Mucosa of rectum (tissue), 2 donors: Measurements from ENCODE around the gene TBC1D19.
A peak's percentile ranks its signal among the peaks of the same experiment; 100 is the strongest.
"Not testable (repeated sequence)": the region's sequence is repeated elsewhere in the genome, so short reads cannot be mapped to it uniquely, and the experiment has no call there.

Experiments
- H3K27ac ChIP-seq, 2 donors: one replicate each; pipeline ENCODE4 v1.7.0; 2013; ENCODE audit warnings: inconsistent platforms in 2 of 2, low read depth in 2 of 2, low read length in 2 of 2
- H3K27me3 ChIP-seq, 2 donors: one replicate each; pipeline ENCODE4 v1.7.0; 2013; ENCODE audit warnings: low read length in 2 of 2; ENCODE audit not compliant: control insufficient read depth in 2 of 2, insufficient read depth in 2 of 2
- H3K36me3 ChIP-seq, 2 donors: one replicate each; pipeline ENCODE4 v1.7.0; 2013; ENCODE audit warnings: low read length in 2 of 2; ENCODE audit not compliant: control insufficient read depth in 2 of 2, insufficient read depth in 2 of 2
- H3K4me1 ChIP-seq, 2 donors: one replicate each; pipeline ENCODE4 v1.7.0; 2013; ENCODE audit warnings: low read length in 2 of 2, mild to moderate bottlenecking in 1 of 2; ENCODE audit not compliant: control insufficient read depth in 2 of 2, insufficient read depth in 2 of 2
- H3K4me3 ChIP-seq, 2 donors: one replicate each; pipeline ENCODE4 v1.7.0; 2013; ENCODE audit warnings: low read length in 2 of 2
- H3K9ac ChIP-seq, 2 donors: one replicate each; pipeline ENCODE4 v1.7.0; 2013; ENCODE audit warnings: low read length in 2 of 2, low read depth in 1 of 2, mild to moderate bottlenecking in 1 of 2
- H3K9me3 ChIP-seq, 2 donors: one replicate each; pipeline ENCODE4 v1.7.0; 2013; ENCODE audit warnings: low read length in 2 of 2; ENCODE audit not compliant: control insufficient read depth in 2 of 2
- donor health status: healthy.
- donor health status: Normal muscosa, but diverticular disease.

Gene TBC1D19

GRCh38 chr4:26583865-26584652, at the start of gene TBC1D19:
Gene TBC1D19, plus strand, starts transcription at chr4:26584084. Its CDS starts 110 bp downstream, at chr4:26584194.
- Histone ChIP-seq H3K9ac (peak within 1 kb of the TSS; percentile 66 to 69), H3K27me3 (no peaks in the 10 kb centered on the region), H3K4me1 (peaks cover 0 to 5% of the 10 kb centered on the region in 2 donors), H3K9me3 (no peaks in the 10 kb centered on the region), H3K27ac (peak within 1 kb of the TSS; percentile 65 to 68), H3K36me3 (no peaks in the 10 kb centered on the region), H3K4me3 (peak within 1 kb of the TSS; percentile 82 to 88)

GRCh38 chr4:26542991-26543390, 40.9 kb upstream of the TBC1D19 start:
- Histone ChIP-seq H3K9ac (no peak overlapping the region), H3K36me3 (no peaks in the 10 kb centered on the region), H3K27me3 (no peaks in the 10 kb centered on the region), H3K9me3 (peaks cover 2 to 4% of the 10 kb centered on the region in 2 donors), H3K4me1 (no peaks in the 10 kb centered on the region), H3K27ac (no peak overlapping the region), H3K4me3 (no peak overlapping the region)

- Histone ChIP-seq H3K4me3 (no peak overlapping the region), H3K36me3 (no peaks in the 10 kb centered on the region), H3K9ac (no peak overlapping the region), H3K9me3 (peaks cover 2 to 4% of the 10 kb centered on the region in 2 donors), H3K27me3 (no peaks in the 10 kb centered on the region), H3K4me1 (no peaks in the 10 kb centered on the region), H3K27ac (no peak overlapping the region)
Measured at GRCh38 chr4:26544421-26544820, 39.5 kb upstream of the TBC1D19 start.

- not testable (repeated sequence) for H3K27ac ChIP-seq, H3K9me3 ChIP-seq, H3K27me3 ChIP-seq, H3K36me3 ChIP-seq, H3K9ac ChIP-seq, H3K4me1 ChIP-seq, H3K4me3 ChIP-seq
Measured at GRCh38 chr4:26548379-26548778, 35.5 kb upstream of the TBC1D19 start.

- Histone ChIP-seq H3K4me3 (no peak overlapping the region), H3K36me3 (no peaks in the 10 kb centered on the region), H3K9me3 (no peaks in the 10 kb centered on the region), H3K9ac (no peak overlapping the region), H3K27me3 (no peaks in the 10 kb centered on the region), H3K27ac (no peak overlapping the region), H3K4me1 (no peaks in the 10 kb centered on the region)
Measured at GRCh38 chr4:26557164-26557563, 26.7 kb upstream of the TBC1D19 start.

- no peak overlapping the region for H3K9ac ChIP-seq
- no peak overlapping the region for H3K4me3 ChIP-seq
- no peaks in the 10 kb centered on the region for H3K36me3 ChIP-seq
- H3K27ac ChIP-seq: no peak overlapping the region
- H3K4me1 ChIP-seq: no peaks in the 10 kb centered on the region
- no peaks in the 10 kb centered on the region for H3K27me3 ChIP-seq
- H3K9me3 ChIP-seq: no peaks in the 10 kb centered on the region
Measured at GRCh38 chr4:26558166-26558895, 25.6 kb upstream of the TBC1D19 start.

GRCh38 chr4:26566133-26566532, 17.8 kb upstream of the TBC1D19 start:
- Histone ChIP-seq H3K9me3 (no peaks in the 10 kb centered on the region), H3K36me3 (no peaks in the 10 kb centered on the region), H3K4me1 (no peaks in the 10 kb centered on the region), H3K27me3 (no peaks in the 10 kb centered on the region), H3K9ac (no peak overlapping the region), H3K27ac (no peak overlapping the region), H3K4me3 (no peak overlapping the region)

- no peaks in the 10 kb centered on the region for H3K36me3 ChIP-seq
- no peak overlapping the region for H3K9ac ChIP-seq
- no peak overlapping the region for H3K27ac ChIP-seq
- H3K4me3 ChIP-seq: no peak overlapping the region
- no peaks in the 10 kb centered on the region for H3K4me1 ChIP-seq
- H3K27me3 ChIP-seq: no peaks in the 10 kb centered on the region
- no peaks in the 10 kb centered on the region for H3K9me3 ChIP-seq
Measured at GRCh38 chr4:26568446-26568994, 15.4 kb upstream of the TBC1D19 start.

- Histone ChIP-seq H3K27ac (no peak overlapping the region), H3K9ac (no peak overlapping the region), H3K9me3 (no peaks in the 10 kb centered on the region), H3K4me1 (no peaks in the 10 kb centered on the region), H3K36me3 (no peaks in the 10 kb centered on the region), H3K27me3 (no peaks in the 10 kb centered on the region), H3K4me3 (no peak overlapping the region)
Measured at GRCh38 chr4:26570596-26570995, 13.3 kb upstream of the TBC1D19 start.

GRCh38 chr4:26573389-26573794, 10.5 kb upstream of the TBC1D19 start:
- Histone ChIP-seq H3K27ac (no peak overlapping the region), H3K9ac (no peak overlapping the region), H3K36me3 (no peaks in the 10 kb centered on the region)

More at GRCh38 chr4:26573389-26573794, 10.5 kb upstream of the TBC1D19 start:
- Histone ChIP-seq H3K9me3 (no peaks in the 10 kb centered on the region), H3K4me1 (no peaks in the 10 kb centered on the region), H3K27me3 (no peaks in the 10 kb centered on the region), H3K4me3 (no peak overlapping the region)
